Measurements from ENCODE around the gene MAB21L1.

The MAB21L1 gene

GRCh38 chr13:35479038-35479492 lies 2.6 kb upstream of the MAB21L1 start:
- DNase-seq: no peak

GRCh38 chr13:35478271-35479037 lies 2.0 kb upstream of the MAB21L1 start:
- DNase-seq: no peak

- no peak for DNase-seq
These were observed 977 bp upstream of the MAB21L1 start for GRCh38 chr13:35477386-35477946.

- DNase-seq: peak; percentile 64
These were observed 1.1 kb downstream of the MAB21L1 start for GRCh38 chr13:35475212-35475959.

GRCh38 chr13:35474496-35475211 lies 1.8 kb downstream of the MAB21L1 start:
- DNase-seq: peak; percentile 31

DNA sequence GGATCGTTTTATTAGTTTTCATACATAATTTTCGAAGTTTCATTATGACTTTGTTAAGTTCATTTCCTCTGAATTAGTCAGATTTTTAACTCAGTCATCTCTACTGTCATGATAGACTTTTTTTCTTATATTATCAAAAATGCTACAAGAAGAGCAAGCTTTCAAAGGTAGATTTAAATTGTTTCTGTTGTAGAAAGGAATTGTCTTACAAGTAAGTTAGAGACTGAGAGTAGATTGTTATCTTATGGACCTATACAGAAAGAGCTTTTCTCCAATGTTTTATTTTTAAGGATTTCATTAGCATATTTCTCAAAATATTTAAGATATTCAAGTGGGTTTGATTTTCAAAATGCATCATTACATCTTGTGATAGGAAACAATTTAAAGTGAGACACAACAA lies 2.7 kb downstream of the MAB21L1 start:
- DNase-seq: no peak

DNA sequence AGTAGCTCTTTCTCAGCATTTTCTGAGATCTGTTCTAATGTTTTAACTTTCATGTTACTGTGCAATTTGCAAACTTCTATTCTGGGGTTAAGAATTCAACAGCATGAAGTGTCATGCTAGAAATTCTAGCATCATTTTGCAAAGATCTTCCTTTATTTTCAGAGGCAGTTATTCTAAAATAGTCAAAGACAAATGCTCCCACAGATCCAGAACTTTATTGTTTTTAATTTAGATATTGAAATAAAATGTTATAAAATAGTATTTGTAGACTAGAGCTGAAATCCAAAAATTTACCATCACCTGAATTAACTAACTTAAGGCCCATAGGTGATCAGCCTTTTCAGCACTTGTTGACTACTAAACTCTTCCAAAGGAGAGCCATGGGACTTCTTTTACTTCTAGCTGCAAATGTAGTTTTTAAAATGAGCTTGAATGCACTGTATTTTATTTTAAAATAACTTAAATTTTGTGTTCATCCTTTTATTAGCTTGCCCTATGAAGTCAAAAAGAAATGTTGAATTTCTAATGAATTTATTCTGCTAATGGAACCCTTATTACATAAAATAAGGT lies 3.2 kb downstream of the MAB21L1 start:
- no peak for DNase-seq

GRCh38 chr13:35472323-35472881 lies 4.1 kb downstream of the MAB21L1 start:
- no peak for DNase-seq

DNA sequence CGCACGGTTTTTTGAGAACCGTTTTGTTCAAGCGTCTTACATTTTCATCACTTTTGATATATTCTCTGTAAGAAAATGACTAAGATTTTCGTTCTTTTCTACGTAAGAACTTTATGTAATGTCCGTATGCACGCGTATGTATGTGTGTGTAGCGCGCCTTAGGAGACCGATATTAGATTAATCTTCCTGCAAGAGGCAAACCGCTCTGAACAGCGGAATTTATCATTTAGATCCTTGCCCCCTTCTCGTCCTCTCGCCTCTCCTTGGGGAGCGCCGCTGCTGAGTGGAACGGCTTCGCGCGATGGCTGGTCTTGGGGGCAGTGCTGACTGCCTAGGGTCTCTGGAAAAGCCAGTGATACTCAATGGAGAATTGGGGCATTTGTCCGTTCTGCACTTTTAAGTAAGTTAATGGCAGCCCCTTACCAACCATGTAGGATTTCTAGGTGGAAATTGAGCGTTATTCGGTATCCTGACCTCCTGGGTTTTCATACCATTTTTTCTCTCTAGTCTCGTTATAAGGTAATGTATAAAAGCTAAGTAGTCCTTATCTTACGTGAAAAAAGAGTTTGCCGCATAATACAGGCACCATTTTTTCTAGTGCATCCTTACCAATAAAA lies 4.7 kb downstream of the MAB21L1 start:
- DNase-seq: peak; percentile 37

DNA sequence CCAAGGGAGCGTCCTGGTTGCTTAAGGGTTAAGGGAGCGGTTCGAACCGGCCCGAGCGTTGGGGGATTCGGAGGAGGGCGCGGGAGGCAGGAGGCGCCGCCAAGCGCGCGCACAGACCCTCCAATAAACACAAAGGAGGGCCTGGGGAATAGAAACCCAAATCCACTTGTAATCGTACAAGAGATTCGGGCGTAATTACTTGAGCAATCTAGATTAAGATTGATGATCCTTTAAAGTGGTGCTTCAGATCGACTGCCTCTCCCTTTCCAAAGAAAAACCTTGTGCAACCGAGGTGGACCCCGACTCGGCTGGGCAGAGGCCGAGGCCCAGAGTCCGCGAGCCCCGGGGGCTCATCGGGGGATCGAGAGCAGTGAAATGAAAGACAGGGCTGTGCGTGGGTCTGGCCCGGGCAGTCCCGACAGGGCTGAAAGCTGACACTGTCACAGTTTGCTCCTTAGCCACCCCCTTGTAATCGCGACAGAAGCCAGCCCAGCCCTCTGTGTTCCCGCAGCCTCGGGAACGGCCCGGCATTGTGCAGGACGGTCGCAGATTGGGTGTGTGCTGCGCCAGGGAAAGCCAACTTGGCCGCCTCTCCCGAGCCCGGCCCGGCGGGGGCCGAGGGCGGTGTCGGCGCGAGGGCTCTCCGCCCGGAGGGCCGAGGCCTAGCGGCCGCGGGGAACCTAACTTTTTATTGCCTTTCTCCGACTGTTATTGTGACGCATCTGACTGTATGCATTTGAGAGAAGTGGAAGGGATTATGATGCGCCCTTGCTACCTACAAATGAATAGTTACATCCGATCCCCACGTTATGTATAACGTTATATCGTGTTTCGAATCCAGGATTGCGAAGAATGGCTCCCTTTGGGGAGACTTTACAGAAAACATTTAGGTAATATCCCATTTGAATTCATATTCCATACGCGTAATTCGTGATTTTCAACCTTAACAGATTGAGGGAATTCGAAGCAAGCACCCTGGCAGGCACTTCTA lies 5.5 kb downstream of the MAB21L1 start:
- DNase-seq: peak; percentile 59

- DNase-seq: no peak
These were observed 6.5 kb downstream of the MAB21L1 start for GRCh38 chr13:35469806-35470525.

GRCh38 chr13:35468195-35468594 lies 8.3 kb downstream of the MAB21L1 start:
- peak; percentile 69 for DNase-seq

DNA sequence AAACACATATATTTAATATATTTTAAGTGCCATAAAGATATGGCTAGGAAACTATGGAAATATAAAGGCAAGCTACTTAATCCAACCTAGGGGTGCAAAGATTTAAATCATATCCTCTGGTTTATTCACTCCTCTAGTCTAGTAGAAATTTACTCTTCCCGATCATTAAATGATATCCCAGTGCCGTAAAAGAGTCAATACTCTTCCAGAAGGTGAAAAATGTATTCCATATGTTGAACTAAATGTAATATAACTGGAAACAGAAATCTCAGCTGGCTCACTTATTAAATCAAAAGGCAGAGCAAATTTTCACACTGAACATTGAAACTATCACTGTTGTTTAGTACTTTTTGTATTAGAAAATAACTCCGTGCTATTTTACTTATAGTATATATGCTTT lies 11.1 kb downstream of the MAB21L1 start:
- no peak for DNase-seq

GRCh38 chr13:35460061-35460460 lies 16.4 kb downstream of the MAB21L1 start:
- peak; percentile 56 for DNase-seq

GRCh38 chr13:35457258-35457657 lies 19.2 kb downstream of the MAB21L1 start:
- no peak for DNase-seq

- no peak for DNase-seq
These were observed 21.5 kb downstream of the MAB21L1 start for GRCh38 chr13:35455022-35455421.

- no peak for DNase-seq
These were observed 26.7 kb downstream of the MAB21L1 start for GRCh38 chr13:35449821-35450220.

DNA sequence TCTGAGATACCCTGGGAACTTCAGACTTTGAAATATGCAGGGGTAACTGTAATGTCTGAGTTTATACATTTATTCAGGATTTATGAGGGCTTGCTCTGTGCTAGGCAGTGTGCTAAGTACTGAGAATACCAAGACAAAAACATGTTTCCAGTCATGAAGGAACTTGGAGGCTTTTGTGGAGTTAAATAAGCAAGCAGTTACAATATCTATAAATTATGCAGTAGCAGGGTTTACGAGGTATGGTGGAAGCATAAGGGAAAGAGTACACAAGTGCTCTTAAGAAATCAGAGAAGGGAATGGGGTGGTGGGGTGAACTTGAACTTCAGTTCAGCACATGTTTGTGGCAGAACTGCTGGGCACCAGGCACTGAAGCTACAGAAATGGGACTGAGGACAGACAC lies 28.0 kb downstream of the MAB21L1 start:
- DNase-seq: no peak

All from fibroblast of skin of right biceps (primary cell).